Prostate gland (tissue), 2 donors: ENCODE measurements around the gene HOXA10.
A peak's percentile ranks its signal among the peaks of the same experiment; 100 is the strongest.

Experiments used
- CTCF ChIP-seq, 4 experiments: fragments of 200-600 bp in 2 of 4; fragments of 450-650 bp in 2 of 4; sonication (generic) in 2 of 4; IDR thresholded peaks; 1 replicate in 3 of 4; 2 replicates in 1 of 4; pipeline ENCODE4 v1.5.1; 2016 to 2019; ENCODE audit warnings: antibody characterized with exemption in 4 of 4, mild to moderate bottlenecking in 2 of 4, moderate library complexity in 2 of 4
- POLR2A ChIP-seq: fragments of 450-650 bp; IDR thresholded peaks from one replicate; pipeline ENCODE4 v1.6.1; 2016; ENCODE audit warnings: antibody characterized with exemption, mild to moderate bottlenecking
- POLR2AphosphoS5 ChIP-seq: sonication (generic); formaldehyde crosslinking; IDR thresholded peaks from one replicate; pipeline ENCODE4 v1.6.1; 2017; ENCODE audit warnings: antibody characterized with exemption

GRCh38 chr7:27165996-27166530 is 8.1 kb downstream of the HOXA10 start:
- peak in 1 of 4 experiments; percentile 9 for TF ChIP-seq CTCF (IDR thresholded peaks at IDR 0.05)
- TF ChIP-seq POLR2A: peak; percentile 13
- no peak for TF ChIP-seq POLR2AphosphoS5
